B cell (primary cell): ENCODE measurements around the gene ANKS6. TPM values are rescaled to one million over a fixed set of nuclear protein-coding genes. Genes with fewer than 3 reads are reported as not detected.
"Not testable (repeated sequence)": the region's sequence is repeated elsewhere in the genome, so short reads cannot be mapped to it uniquely, and the experiment has no call there.

Experiments used
- ATAC-seq: fragments of 200-7000 bp; cut with Tn5 transposase; one replicate; pipeline ENCODE4 v1.10.0; 2021; ENCODE audit warnings: low read depth, mild to moderate bottlenecking, moderate number of reproducible peaks, moderate library complexity
- CTCF ChIA-PET: fragments of 350-600 bp; sonication (Branson Sonifier 250); formaldehyde crosslinking; loops from one replicate; lab custom pipeline; 2021; ENCODE audit warnings: antibody characterized with exemption, inconsistent platforms; lab: Charles Lee
- POLR2A ChIA-PET: fragments of 350-600 bp; sonication (Branson Sonifier 250); formaldehyde crosslinking; loops from one replicate; lab custom pipeline; 2021; ENCODE audit warnings: antibody characterized with exemption; lab: Charles Lee
- DNase-seq: peaks from one replicate; pipeline ENCODE4 v3.0.0; 2013
- H2AFZ ChIP-seq: 2 replicates; pipeline ENCODE4 v1.6.1; 2012; ENCODE audit warnings: mild to moderate bottlenecking, low read depth, low read length; ENCODE audit not compliant: insufficient read depth, poor library complexity, severe bottlenecking
- H3K27ac ChIP-seq, 2 donors: 1 replicate in 1 of 2; 2 replicates in 1 of 2; pipeline ENCODE4 v1.5.1; 2012 to 2013; ENCODE audit warnings: low read length in 2 of 2, mild to moderate bottlenecking in 2 of 2, moderate library complexity in 1 of 2
- H3K27me3 ChIP-seq, 4 experiments: fragments of 200-600 bp in 1 of 4; sonication (generic) in 1 of 4; replicated peaks in 1 of 4; 1 replicate in 2 of 4; 2 replicates in 2 of 4; pipeline versions ENCODE4 v1.6.1 to v1.7.0; 2013 to 2016; ENCODE audit warnings: low read length in 3 of 4, mild to moderate bottlenecking in 2 of 4, mixed read lengths in 1 of 4, moderate library complexity in 1 of 4; ENCODE audit not compliant: insufficient read depth in 4 of 4, control insufficient read depth in 3 of 4; ENCODE audit errors: control extremely low read depth in 1 of 4
- H3K36me3 ChIP-seq, 2 experiments: replicated peaks in 1 of 2; 1 replicate in 1 of 2; 2 replicates in 1 of 2; pipeline versions ENCODE4 v1.6.1 to v1.7.1; 2013; ENCODE audit warnings: low read length in 1 of 2; ENCODE audit not compliant: insufficient read depth in 2 of 2, control insufficient read depth in 1 of 2; ENCODE audit errors: control extremely low read depth in 1 of 2, extremely low read depth in 1 of 2
- H3K4me1 ChIP-seq, 2 donors: fragments of 200-600 bp in 1 of 2; sonication (generic) in 1 of 2; 1 replicate in 1 of 2; 2 replicates in 1 of 2; pipeline versions ENCODE4 v1.5.1 to v1.6.1; 2013 to 2017; ENCODE audit warnings: low read length in 2 of 2; ENCODE audit not compliant: control insufficient read depth in 2 of 2, insufficient read depth in 2 of 2
- H3K4me2 ChIP-seq: replicated peaks from 2 replicates; pipeline ENCODE3; 2012; ENCODE audit warnings: mild to moderate bottlenecking, low read depth, low read length; ENCODE audit not compliant: poor library complexity, severe bottlenecking
- H3K4me3 ChIP-seq, 5 experiments: fragments of 200-600 bp in 1 of 5; sonication (generic) in 1 of 5; 1 replicate in 3 of 5; 2 replicates in 2 of 5; pipeline versions ENCODE4 v1.5.1 to v1.7.0; 2011 to 2016; ENCODE audit warnings: low read length in 4 of 5, mild to moderate bottlenecking in 4 of 5, low read depth in 2 of 5, control low read depth in 1 of 5, moderate library complexity in 1 of 5; ENCODE audit not compliant: insufficient read depth in 1 of 5; ENCODE audit errors: control extremely low read depth in 1 of 5, extremely low read depth in 1 of 5
- H3K79me2 ChIP-seq: fragments of 200-600 bp; sonication (generic); one replicate; pipeline ENCODE4 v1.6.0; 2016; ENCODE audit warnings: low read length; ENCODE audit not compliant: control insufficient read depth, insufficient read depth
- H3K9ac ChIP-seq: fragments of 200-600 bp; sonication (generic); 2 replicates; pipeline ENCODE4 v1.6.1; 2017; ENCODE audit warnings: mild to moderate bottlenecking, low read length, moderate library complexity
- H3K9me3 ChIP-seq, 3 donors: one replicate each; pipeline versions ENCODE4 v1.6.1 to v1.7.1; 2013; ENCODE audit warnings: low read length in 2 of 3; ENCODE audit not compliant: control insufficient read depth in 2 of 3, insufficient read depth in 1 of 3; ENCODE audit errors: control extremely low read depth in 1 of 3
- H4K20me1 ChIP-seq: 2 replicates; pipeline ENCODE4 v1.6.0; 2012; ENCODE audit warnings: mild to moderate bottlenecking, low read length; ENCODE audit not compliant: insufficient read depth, control insufficient read depth, poor library complexity, severe bottlenecking
- H3K27ac Mint-ChIP-seq: one replicate; pipeline ENCODE4 v1.8.0; 2021; ENCODE audit warnings: mixed read lengths
- H3K27me3 Mint-ChIP-seq: one replicate; pipeline ENCODE4 v1.8.0; 2021; ENCODE audit warnings: mixed read lengths
- H3K4me1 Mint-ChIP-seq: one replicate; pipeline ENCODE4 v1.8.0; 2021; ENCODE audit warnings: mixed read lengths
- H3K4me3 Mint-ChIP-seq: one replicate; pipeline ENCODE4 v1.8.0; 2021; ENCODE audit warnings: mixed read lengths
- H3K9me3 Mint-ChIP-seq: one replicate; pipeline ENCODE4 v1.8.0; 2022; ENCODE audit warnings: mixed read lengths; ENCODE audit not compliant: insufficient read depth
- EZH2 ChIP-seq: IDR thresholded peaks from 2 replicates; pipeline ENCODE4 v1.6.1; 2012; ENCODE audit warnings: borderline replicate concordance, low read depth, mild to moderate bottlenecking, moderate library complexity, low read length; ENCODE audit not compliant: insufficient read depth, poor library complexity, severe bottlenecking
- WGBS: methylation state at CpG from one replicate; pipeline ENCODE4 v1.1.5; 2013; ENCODE audit warnings: missing lambda C conversion rate; ENCODE audit not compliant: insufficient coverage; 5-methylcytosine and 5-hydroxymethylcytosine counted together
- intact Hi-C: fragments of 100-400 bp; cut with micrococcal nuclease; formaldehyde crosslinking; loops from one replicate; pipeline ENCODE4 v1.10.0; 2022
- polyA plus RNA-seq: library from polyadenylated mRNA; depleted of rRNA; stranded (reverse); fragments of >200 nt; gene quantifications from 2 replicates; pipeline ENCODE4 v1.2.3, GENCODE V29; 2012
- total RNA-seq, 2 donors: library from RNA; stranded (reverse); fragments of 120-200 nt in 1 of 2; gene quantifications; 1 replicate in 1 of 2; 2 replicates in 1 of 2; pipeline versions ENCODE4 v1.2.3 to v1.2.4, GENCODE V29; 2013 to 2022
- TF ChIP-seq, protein P1 (sequence below): fragments of 200-600 bp; IDR thresholded peaks from one replicate; pipeline ENCODE4 v1.8.0; 2022; ENCODE audit warnings: antibody characterized with exemption, mild to moderate bottlenecking

The ANKS6 gene
- total and polyA plus RNA-seq, 2 donors (not counting 1 experiment from before 2014, with no cell fraction given), result 11.4 to 16.1 TPM

DNA sequence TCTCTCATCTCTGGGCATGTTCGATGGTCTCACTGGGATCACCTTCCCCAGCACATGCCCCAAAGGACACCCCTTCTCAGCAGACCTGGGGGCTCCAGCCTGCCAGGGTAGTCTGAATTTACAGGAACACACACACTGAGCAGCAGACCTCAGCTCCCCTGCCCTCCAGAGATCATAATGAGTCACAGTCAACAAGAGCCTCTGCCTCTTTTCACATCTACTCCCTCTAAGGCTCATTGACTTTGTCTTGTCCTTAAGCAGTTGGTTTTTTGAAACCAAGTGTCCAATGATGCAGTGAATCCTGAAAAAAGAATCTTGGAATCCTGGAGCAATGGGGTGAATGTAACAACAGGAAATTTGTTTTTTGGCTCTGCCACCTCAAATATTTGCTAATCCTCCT is 108.4 kb downstream of the ANKS6 start:
- peaks cover 7% of the 10 kb centered on the region for H3K27me3 Mint-ChIP-seq
- no peaks in the 10 kb centered on the region for H3K4me1 Mint-ChIP-seq
- H2AFZ ChIP-seq, result no peak overlapping the region
- ATAC-seq (no peak), DNase-seq (no peak)
- H3K4me2 ChIP-seq, result no peak overlapping the region
- no peaks in the 10 kb centered on the region for H3K9me3 ChIP-seq
- peaks cover 0 to 3% (median 0%) of the 10 kb centered on the region in 4 experiments for H3K27me3 ChIP-seq
- H3K27ac ChIP-seq, result no peak overlapping the region
- intact Hi-C loops, result no loop called here
- no peaks in the 10 kb centered on the region for H4K20me1 ChIP-seq
- no peaks in the 10 kb centered on the region for H3K36me3 ChIP-seq
- CTCF ChIA-PET, result no interaction called here
- WGBS, result 100% methylated on average over 1 of the region's 1 CpG
- no peak overlapping the region for H3K9ac ChIP-seq
- H3K9me3 Mint-ChIP-seq, result no peaks in the 10 kb centered on the region
- H3K27ac Mint-ChIP-seq, result no peak overlapping the region
- H3K4me3 Mint-ChIP-seq, result no peak overlapping the region
- H3K4me3 ChIP-seq, result no peak overlapping the region
- TF ChIP-seq, protein P1, sequence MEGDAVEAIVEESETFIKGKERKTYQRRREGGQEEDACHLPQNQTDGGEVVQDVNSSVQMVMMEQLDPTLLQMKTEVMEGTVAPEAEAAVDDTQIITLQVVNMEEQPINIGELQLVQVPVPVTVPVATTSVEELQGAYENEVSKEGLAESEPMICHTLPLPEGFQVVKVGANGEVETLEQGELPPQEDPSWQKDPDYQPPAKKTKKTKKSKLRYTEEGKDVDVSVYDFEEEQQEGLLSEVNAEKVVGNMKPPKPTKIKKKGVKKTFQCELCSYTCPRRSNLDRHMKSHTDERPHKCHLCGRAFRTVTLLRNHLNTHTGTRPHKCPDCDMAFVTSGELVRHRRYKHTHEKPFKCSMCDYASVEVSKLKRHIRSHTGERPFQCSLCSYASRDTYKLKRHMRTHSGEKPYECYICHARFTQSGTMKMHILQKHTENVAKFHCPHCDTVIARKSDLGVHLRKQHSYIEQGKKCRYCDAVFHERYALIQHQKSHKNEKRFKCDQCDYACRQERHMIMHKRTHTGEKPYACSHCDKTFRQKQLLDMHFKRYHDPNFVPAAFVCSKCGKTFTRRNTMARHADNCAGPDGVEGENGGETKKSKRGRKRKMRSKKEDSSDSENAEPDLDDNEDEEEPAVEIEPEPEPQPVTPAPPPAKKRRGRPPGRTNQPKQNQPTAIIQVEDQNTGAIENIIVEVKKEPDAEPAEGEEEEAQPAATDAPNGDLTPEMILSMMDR, result no peak
- TF ChIP-seq EZH2, result no peak
- H3K4me1 ChIP-seq, result no peaks in the 10 kb centered on the region
- POLR2A ChIA-PET, result no interaction called here
- H3K79me2 ChIP-seq, result no peaks in the 10 kb centered on the region

DNA sequence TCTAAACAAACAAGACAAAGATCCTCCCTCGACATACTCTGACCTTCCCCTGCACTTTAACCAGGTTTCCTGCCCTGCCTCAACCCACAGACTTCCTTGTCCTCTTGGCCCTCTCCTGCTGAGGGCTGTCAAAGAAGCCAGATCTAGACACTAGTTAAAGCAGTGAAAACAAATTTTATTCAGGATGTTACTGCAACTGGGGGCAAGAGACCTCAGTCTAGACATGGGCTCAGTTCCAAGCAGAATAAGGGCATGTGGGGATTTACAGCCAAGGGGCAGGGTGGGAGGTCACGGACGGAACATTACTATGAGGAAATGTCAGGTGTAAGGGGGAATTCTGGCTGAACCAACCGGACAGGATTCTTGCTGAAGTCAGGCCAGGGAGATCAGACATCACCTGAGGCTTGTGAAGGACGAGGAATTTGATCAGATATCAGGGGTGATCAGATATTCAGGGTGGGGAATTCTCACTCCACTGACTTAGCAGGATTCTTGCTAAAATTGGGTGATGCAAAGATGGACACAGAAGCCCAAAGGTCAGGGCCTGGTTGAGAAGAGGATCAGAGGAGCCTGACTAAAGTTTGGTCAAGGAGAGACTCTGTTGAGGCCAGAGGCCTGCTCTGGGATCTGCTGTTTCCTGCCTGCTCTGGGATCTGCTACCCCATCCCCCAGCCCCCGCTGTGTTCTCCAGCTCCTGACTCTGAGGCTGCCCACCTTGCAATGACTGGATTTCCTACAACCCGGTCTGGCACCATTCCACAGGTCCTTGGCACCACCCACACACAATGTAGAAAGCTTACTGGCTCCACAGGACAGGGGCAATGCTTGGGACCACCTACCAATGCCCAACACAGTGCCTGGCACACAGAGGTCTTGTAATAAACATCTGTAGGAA is 109.1 kb downstream of the ANKS6 start:
- H2AFZ ChIP-seq, result no peak overlapping the region
- H3K4me1 ChIP-seq, result no peaks in the 10 kb centered on the region
- H3K27ac ChIP-seq, result no peak overlapping the region
- H3K4me2 ChIP-seq, result no peak overlapping the region
- H3K27me3 ChIP-seq, result peaks cover 0 to 3% (median 0%) of the 10 kb centered on the region in 4 experiments
- Mint-ChIP-seq H3K27ac (no peak overlapping the region), H3K9me3 (no peaks in the 10 kb centered on the region), H3K27me3 (peaks cover 7% of the 10 kb centered on the region), H3K4me1 (no peaks in the 10 kb centered on the region), H3K4me3 (no peak overlapping the region)
- WGBS, result 62% methylated on average over 7 of the region's 7 CpGs
- no peaks in the 10 kb centered on the region for H4K20me1 ChIP-seq
- DNase-seq, result no peak
- intact Hi-C loops, result no loop called here
- ChIA-PET POLR2A (no interaction called here), CTCF (no interaction called here)
- ATAC-seq, result no peak
- H3K9me3 ChIP-seq, result no peaks in the 10 kb centered on the region
- no peaks in the 10 kb centered on the region for H3K36me3 ChIP-seq
- no peak overlapping the region for H3K4me3 ChIP-seq
- no peaks in the 10 kb centered on the region for H3K79me2 ChIP-seq
- no peak overlapping the region for H3K9ac ChIP-seq
- TF ChIP-seq, protein P1, result no peak
- no peak for TF ChIP-seq EZH2

DNA sequence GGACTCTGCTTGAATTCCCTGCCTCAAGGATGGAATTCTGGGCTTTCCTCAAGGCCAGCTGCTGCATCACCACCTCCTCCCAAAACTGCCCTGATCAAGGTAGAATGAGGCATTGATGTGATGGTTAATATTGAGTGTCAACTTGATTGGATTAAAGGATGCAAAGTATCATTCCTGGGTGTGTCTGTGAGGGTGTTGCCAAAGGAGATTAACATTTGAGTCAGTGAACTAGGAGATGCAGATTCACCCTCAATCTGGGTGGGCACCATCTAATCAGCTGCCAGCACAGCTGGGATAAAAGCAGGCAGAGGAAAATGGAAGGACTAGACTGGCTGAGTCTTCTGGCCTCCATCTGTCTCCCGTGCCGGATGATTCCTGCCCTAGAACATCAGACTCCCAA is 111.5 kb downstream of the ANKS6 start:
- H3K9me3 Mint-ChIP-seq, H3K27me3 Mint-ChIP-seq, H3K27ac Mint-ChIP-seq, H2AFZ ChIP-seq, intact Hi-C loops, H3K9me3 ChIP-seq, H4K20me1 ChIP-seq, H3K4me2 ChIP-seq, H3K4me1 ChIP-seq, H3K79me2 ChIP-seq, H3K27ac ChIP-seq, ATAC-seq, H3K4me3 ChIP-seq, H3K4me1 Mint-ChIP-seq, H3K4me3 Mint-ChIP-seq, POLR2A ChIA-PET, DNase-seq, H3K9ac ChIP-seq, H3K27me3 ChIP-seq, CTCF ChIA-PET, H3K36me3 ChIP-seq: not testable (repeated sequence)
- WGBS, result 100% methylated on average over 2 of the region's 2 CpGs
